CD14-positive monocyte (primary cell): ENCODE results near the gene COL4A1. TPM values are rescaled to one million over a fixed set of nuclear protein-coding genes. Genes with fewer than 3 reads are reported as not detected.

Experiments
- DNase-seq, 3 donors: peaks; one replicate each; pipeline ENCODE4 v3.0.0-alpha.2; 2011 to 2022
- H2AFZ ChIP-seq: 2 replicates; pipeline ENCODE4 v1.6.0; 2012; ENCODE audit warnings: mild to moderate bottlenecking, low read depth, low read length, inconsistent platforms; ENCODE audit not compliant: insufficient read depth, poor library complexity, severe bottlenecking
- H3K27ac ChIP-seq, 2 donors: 1 replicate in 1 of 2; 2 replicates in 1 of 2; pipeline ENCODE4 v1.5.1; 2012 to 2013; ENCODE audit warnings: low read length in 2 of 2, control low read depth in 1 of 2, inconsistent platforms in 1 of 2, low read depth in 1 of 2, mild to moderate bottlenecking in 1 of 2
- H3K27me3 ChIP-seq, 2 donors: one replicate each; pipeline versions ENCODE4 v1.6.0 to v1.6.1; 2011 to 2013; ENCODE audit warnings: low read length in 2 of 2; ENCODE audit not compliant: control insufficient read depth in 2 of 2, insufficient read depth in 2 of 2
- H3K36me3 ChIP-seq, 2 donors: replicated peaks in 1 of 2; 1 replicate in 1 of 2; 2 replicates in 1 of 2; pipeline versions ENCODE4 v1.5.1 to v1.6.1; 2012 to 2013; ENCODE audit warnings: low read length in 2 of 2, control low read depth in 1 of 2, inconsistent platforms in 1 of 2, mild to moderate bottlenecking in 1 of 2; ENCODE audit not compliant: insufficient read depth in 2 of 2, control insufficient read depth in 1 of 2
- H3K4me1 ChIP-seq, 2 donors: 1 replicate in 1 of 2; 2 replicates in 1 of 2; pipeline versions ENCODE4 v1.5.1 to v1.6.1; 2012 to 2013; ENCODE audit warnings: low read length in 2 of 2, control low read depth in 1 of 2, inconsistent platforms in 1 of 2, mild to moderate bottlenecking in 1 of 2, moderate library complexity in 1 of 2; ENCODE audit not compliant: insufficient read depth in 2 of 2, control insufficient read depth in 1 of 2
- H3K4me2 ChIP-seq: replicated peaks from 2 replicates; pipeline ENCODE3; 2012; ENCODE audit warnings: low read length, moderate library complexity, mild to moderate bottlenecking; ENCODE audit not compliant: poor library complexity, severe bottlenecking; ENCODE audit errors: extremely low read depth
- H3K4me3 ChIP-seq, 3 experiments: fragments of 200-600 bp in 1 of 3; sonication (generic) in 1 of 3; replicated peaks in 1 of 3; 1 replicate in 2 of 3; 2 replicates in 1 of 3; pipeline ENCODE4 v1.5.1; 2011 to 2013; ENCODE audit warnings: low read length in 3 of 3, mild to moderate bottlenecking in 3 of 3, control low read depth in 2 of 3, low read depth in 2 of 3, inconsistent platforms in 1 of 3, moderate library complexity in 1 of 3
- H3K79me2 ChIP-seq: 2 replicates; pipeline ENCODE4 v1.6.0; 2012; ENCODE audit warnings: mild to moderate bottlenecking, control low read depth, inconsistent platforms, low read length, moderate library complexity; ENCODE audit not compliant: insufficient read depth
- H3K9ac ChIP-seq: 2 replicates; pipeline ENCODE4 v1.6.0; 2017; ENCODE audit warnings: low read length, mild to moderate bottlenecking; ENCODE audit not compliant: insufficient read depth, poor library complexity, severe bottlenecking
- H3K9me3 ChIP-seq, 2 donors: replicated peaks in 1 of 2; 1 replicate in 1 of 2; 2 replicates in 1 of 2; pipeline versions ENCODE4 v1.5.1 to v1.6.1; 2012 to 2013; ENCODE audit warnings: low read length in 2 of 2, control low read depth in 1 of 2; ENCODE audit not compliant: control insufficient read depth in 1 of 2, insufficient read depth in 1 of 2
- H4K20me1 ChIP-seq: 2 replicates; pipeline ENCODE4 v1.6.0; 2012; ENCODE audit warnings: mild to moderate bottlenecking, low read length, control low read depth, moderate library complexity; ENCODE audit not compliant: insufficient read depth
- H3K27ac Mint-ChIP-seq, 7 donors: one replicate each; pipeline ENCODE4 v1.8.0; 2020; ENCODE audit warnings: mild to moderate bottlenecking in 7 of 7, mixed read lengths in 7 of 7, moderate library complexity in 6 of 7, inconsistent platforms in 2 of 7
- H3K27me3 Mint-ChIP-seq, 3 donors: one replicate each; pipeline ENCODE4 v1.8.0; 2021 to 2022; ENCODE audit warnings: low read depth in 3 of 3, mild to moderate bottlenecking in 3 of 3, mixed read lengths in 3 of 3, moderate library complexity in 3 of 3, inconsistent platforms in 1 of 3
- H3K36me3 Mint-ChIP-seq, 2 donors: one replicate each; pipeline ENCODE4 v1.8.0; 2020; ENCODE audit warnings: mixed read lengths in 2 of 2, inconsistent platforms in 1 of 2, mild to moderate bottlenecking in 1 of 2
- H3K4me1 Mint-ChIP-seq: one replicate; pipeline ENCODE4 v1.8.0; 2020; ENCODE audit warnings: mild to moderate bottlenecking, mixed read lengths
- H3K4me3 Mint-ChIP-seq, 2 donors: one replicate each; pipeline ENCODE4 v1.8.0; 2020; ENCODE audit warnings: mild to moderate bottlenecking in 2 of 2, mixed read lengths in 2 of 2, moderate library complexity in 1 of 2
- H3K9me3 Mint-ChIP-seq, 7 donors: one replicate each; pipeline ENCODE4 v1.8.0; 2020 to 2022; ENCODE audit warnings: mixed read lengths in 7 of 7, mild to moderate bottlenecking in 6 of 7, moderate library complexity in 6 of 7, inconsistent platforms in 2 of 7
- CTCF ChIP-seq: fragments of 200-600 bp; IDR thresholded peaks from one replicate; pipeline ENCODE4 v1.8.0; 2022; ENCODE audit warnings: antibody characterized with exemption, mild to moderate bottlenecking
- WGBS: methylation state at CpG from one replicate; pipeline ENCODE4 v1.1.5; 2013; ENCODE audit warnings: missing lambda C conversion rate; ENCODE audit not compliant: insufficient coverage; 5-methylcytosine and 5-hydroxymethylcytosine counted together
- intact Hi-C, 2 donors: fragments of 100-400 bp; cut with micrococcal nuclease; formaldehyde crosslinking; loops; one replicate each; pipeline versions ENCODE4 v1.15.0 to v1.15.1; 2023
- polyA plus RNA-seq, 3 donors: library from polyadenylated mRNA; depleted of rRNA in 1 of 3; unstranded in 2 of 3; stranded (reverse) in 1 of 3; fragments of 300-500 nt in 2 of 3; fragments of >200 nt in 1 of 3; fragmentation: Illumina TruSeq in 2 of 3; gene quantifications; 1 replicate in 2 of 3; 2 replicates in 1 of 3; pipeline ENCODE4 v1.2.3, GENCODE V29; 2012 to 2021

COL4A1 gene
- polyA plus RNA-seq, 3 donors: 0.16 to 0.25 TPM; not detected in 1

- 46% methylated on average over 2 of the region's 6 CpGs for WGBS
These were observed 9.9 kb downstream of the COL4A1 start for GRCh38 chr13:110297011-110297410.

GRCh38 chr13:110294622-110295021 is 12.3 kb downstream of the COL4A1 start:
- peaks cover 23 to 44% of the 10 kb centered on the region in 2 donors for H3K27me3 ChIP-seq
- no peak for DNase-seq
- no peaks in the 10 kb centered on the region for H3K4me1 ChIP-seq
- no peaks in the 10 kb centered on the region for H3K36me3 ChIP-seq
- Mint-ChIP-seq H3K9me3 (peaks cover 0 to 5% (median 0%) of the 10 kb centered on the region in 7 donors), H3K4me3 (no peak overlapping the region), H3K36me3 (no peaks in the 10 kb centered on the region), H3K4me1 (no peaks in the 10 kb centered on the region), H3K27me3 (peaks cover 30 to 52% (median 30%) of the 10 kb centered on the region in 3 donors), H3K27ac (no peak overlapping the region)
- TF ChIP-seq CTCF: no peak
- H3K79me2 ChIP-seq: no peaks in the 10 kb centered on the region
- H3K4me2 ChIP-seq: no peak overlapping the region
- intact Hi-C loops: no loop called here
- H4K20me1 ChIP-seq: no peaks in the 10 kb centered on the region
- no peak overlapping the region for H3K27ac ChIP-seq
- no peak overlapping the region for H3K4me3 ChIP-seq
- H3K9me3 ChIP-seq: peaks cover 0 to 6% of the 10 kb centered on the region in 2 donors
- no peak overlapping the region for H2AFZ ChIP-seq
- no peak overlapping the region for H3K9ac ChIP-seq

More at GRCh38 chr13:110297011-110297410, 9.9 kb downstream of the COL4A1 start:
- no peak overlapping the region for H3K4me2 ChIP-seq
- Mint-ChIP-seq H3K36me3 (no peaks in the 10 kb centered on the region), H3K27ac (no peak overlapping the region), H3K9me3 (peaks cover 0 to 3% (median 0%) of the 10 kb centered on the region in 7 donors), H3K4me3 (peak overlapping the region in 1 of 2 donors; percentile 44), H3K4me1 (no peaks in the 10 kb centered on the region), H3K27me3 (peaks cover 38 to 57% (median 39%) of the 10 kb centered on the region in 3 donors)
- H3K9me3 ChIP-seq: peaks cover 0 to 6% of the 10 kb centered on the region in 2 donors
- no peak for DNase-seq
- intact Hi-C loops: no loop called here
- H3K79me2 ChIP-seq: no peaks in the 10 kb centered on the region
- H3K27ac ChIP-seq: no peak overlapping the region
- peaks cover 31 to 60% of the 10 kb centered on the region in 2 donors for H3K27me3 ChIP-seq
- no peak overlapping the region for H2AFZ ChIP-seq
- TF ChIP-seq CTCF: no peak
- H4K20me1 ChIP-seq: no peaks in the 10 kb centered on the region
- no peaks in the 10 kb centered on the region for H3K4me1 ChIP-seq
- no peaks in the 10 kb centered on the region for H3K36me3 ChIP-seq
- no peak overlapping the region for H3K9ac ChIP-seq
- H3K4me3 ChIP-seq: no peak overlapping the region
